ENCODE measurements around the gene CILP2.

CILP2 gene

GRCh38 chr19:19514881-19515641 is 23.0 kb upstream of the CILP2 start, which contains the start of gene TSSK6:
TSS of gene TSSK6 (minus strand) at chr19:19515548. CDS start at chr19:19515427, 121 bp downstream.
- peak within 1 kb of the TSS; percentile 93 for H3K4me3 ChIP-seq (ENCODE audit: low read depth, low read length)
- DNase-seq (ENCODE audit: low read depth, low spot score) = no peak
- no peak for TF ChIP-seq CTCF (IDR thresholded peaks at IDR 0.05; ENCODE audit: low read depth, low read length)
- in situ Hi-C loops (cut with HindIII; ENCODE audit: low sequenced_read_pairs) = no loop called here

- peak; percentile 95 for DNase-seq (ENCODE audit: low read depth, low spot score)
- peak within 1 kb of the TSS; percentile 93 for H3K4me3 ChIP-seq (ENCODE audit: low read depth, low read length)
- peak; percentile 25 for TF ChIP-seq CTCF (IDR thresholded peaks at IDR 0.05; ENCODE audit: low read depth, low read length)
- in situ Hi-C loops (cut with HindIII; ENCODE audit: low sequenced_read_pairs) = no loop called here
These were observed 22.2 kb upstream of the CILP2 start, which contains the start of gene NDUFA13 for GRCh38 chr19:19515642-19516519. TSS of gene NDUFA13 (plus strand) at chr19:19516225. CDS start at chr19:19516239, 14 bp downstream.

- peak overlapping the region; percentile 93 for H3K4me3 ChIP-seq (ENCODE audit: low read depth, low read length)
- TF ChIP-seq CTCF (IDR thresholded peaks at IDR 0.05; ENCODE audit: low read depth, low read length) = no peak
- DNase-seq (ENCODE audit: low read depth, low spot score) = no peak
- in situ Hi-C loops (cut with HindIII; ENCODE audit: low sequenced_read_pairs) = no loop called here
These were observed 20.8 kb upstream of the CILP2 start for GRCh38 chr19:19517235-19517619.

GRCh38 chr19:19520989-19521388 is 17.1 kb upstream of the CILP2 start:
- H3K4me3 ChIP-seq (ENCODE audit: low read depth, low read length) = no peak overlapping the region
- in situ Hi-C loops (cut with HindIII; ENCODE audit: low sequenced_read_pairs) = no loop called here
- no peak for TF ChIP-seq CTCF (IDR thresholded peaks at IDR 0.05; ENCODE audit: low read depth, low read length)
- no peak for DNase-seq (ENCODE audit: low read depth, low spot score)

GRCh38 chr19:19523177-19523576 is 14.9 kb upstream of the CILP2 start:
- no peak overlapping the region for H3K4me3 ChIP-seq (ENCODE audit: low read depth, low read length)
- no peak for TF ChIP-seq CTCF (IDR thresholded peaks at IDR 0.05; ENCODE audit: low read depth, low read length)
- DNase-seq (ENCODE audit: low read depth, low spot score) = no peak
- in situ Hi-C loops (cut with HindIII; ENCODE audit: low sequenced_read_pairs) = no loop called here

GRCh38 chr19:19524053-19524452 is 14.0 kb upstream of the CILP2 start:
- TF ChIP-seq CTCF (IDR thresholded peaks at IDR 0.05; ENCODE audit: low read depth, low read length) = no peak
- no peak overlapping the region for H3K4me3 ChIP-seq (ENCODE audit: low read depth, low read length)
- no peak for DNase-seq (ENCODE audit: low read depth, low spot score)
- in situ Hi-C loops (cut with HindIII; ENCODE audit: low sequenced_read_pairs) = no loop called here
